HL-60 (cell line): Measurements from ENCODE around the gene GRM4.

Experiments
- DNase-seq, 2 experiments: peaks; one replicate each; pipeline ENCODE4 v3.0.0-alpha.2; 2010 to 2020; ENCODE audit warnings: low read depth in 1 of 2, low spot score in 1 of 2
- H3K27ac ChIP-seq: fragments of 250-450 bp; sonication (Bioruptor Pico); replicated peaks from 2 replicates; pipeline ENCODE4 v1.5.1; 2020; ENCODE audit warnings: mild to moderate bottlenecking, moderate library complexity
- H3K27me3 ChIP-seq: fragments of 250-450 bp; sonication (Bioruptor Pico); 2 replicates; pipeline ENCODE4 v1.5.1; 2021; ENCODE audit warnings: mild to moderate bottlenecking, moderate library complexity; ENCODE audit not compliant: insufficient read depth, poor library complexity, severe bottlenecking
- H3K4me3 ChIP-seq: replicated peaks from 2 replicates; pipeline ENCODE4 v1.5.1; 2011; ENCODE audit warnings: mild to moderate bottlenecking, control low read depth, low read length; ENCODE audit not compliant: insufficient read depth
- CTCF ChIP-seq: IDR thresholded peaks from one replicate; pipeline ENCODE4 v1.5.1; 2011; ENCODE audit warnings: low read length, control low read depth, inconsistent platforms; ENCODE audit not compliant: insufficient read depth
- GABPA ChIP-seq: IDR thresholded peaks from 2 replicates; pipeline ENCODE4 v1.6.1; 2012; ENCODE audit warnings: low read depth
- POLR2AphosphoS5 ChIP-seq: IDR thresholded peaks from 2 replicates; pipeline ENCODE4 v1.6.1; 2012; ENCODE audit warnings: low read depth
- REST ChIP-seq: IDR thresholded peaks from 2 replicates; pipeline ENCODE4 v1.6.1; 2012; ENCODE audit warnings: low read depth; ENCODE audit not compliant: insufficient replicate concordance
- SPI1 ChIP-seq: IDR thresholded peaks from 2 replicates; pipeline ENCODE4 v1.6.1; 2012; ENCODE audit warnings: low read depth, mild to moderate bottlenecking, borderline replicate concordance

GRM4 gene

GRCh38 chr6:34052918-34053608 lies 92.8 kb downstream of the GRM4 start:
- Histone ChIP-seq H3K27me3 (no peaks in the 10 kb centered on the region), H3K4me3 (no peak overlapping the region), H3K27ac (no peak overlapping the region)
- DNase-seq = no peak
- no peak for TF ChIP-seq POLR2AphosphoS5
- no peak for TF ChIP-seq SPI1
- no peak for TF ChIP-seq REST
- TF ChIP-seq GABPA = no peak
- no peak for TF ChIP-seq CTCF

- TF ChIP-seq SPI1 (no peak), REST (no peak), CTCF (no peak), POLR2AphosphoS5 (no peak), GABPA (no peak)
- H3K27ac ChIP-seq = no peak overlapping the region
- DNase-seq = no peak
- no peak overlapping the region for H3K4me3 ChIP-seq
- no peaks in the 10 kb centered on the region for H3K27me3 ChIP-seq
Measured at GRCh38 chr6:34052071-34052825, 93.6 kb downstream of the GRM4 start.

GRCh38 chr6:34051331-34051919 lies 94.5 kb downstream of the GRM4 start:
- no peak for DNase-seq

More at GRCh38 chr6:34051331-34051919, 94.5 kb downstream of the GRM4 start:
- H3K27me3 ChIP-seq = no peaks in the 10 kb centered on the region
- TF ChIP-seq SPI1 (no peak), POLR2AphosphoS5 (no peak), REST (no peak), CTCF (no peak), GABPA (no peak)
- no peak overlapping the region for H3K4me3 ChIP-seq
- H3K27ac ChIP-seq = no peak overlapping the region
